GM12878 (cell line): ENCODE measurements around the gene FBXO3. TPM values are rescaled to one million over a fixed set of nuclear protein-coding genes. Genes with fewer than 3 reads are reported as not detected.

Experiments used
- ATAC-seq: fragments of 200-7000 bp; cut with Tn5 transposase; 3 replicates; pipeline ENCODE4 v1.9.1; 2020; ENCODE audit warnings: mild to moderate bottlenecking, moderate library complexity
- BruUV-seq: library from RNA; stranded (reverse); fragments of 400-500 nt; replicated peaks from 2 replicates; lab custom pipeline; 2021; lab: Mats Ljungman, UMichigan
- CTCF ChIA-PET: fragments of 300-600 bp; sonication (Branson Sonifier 250); formaldehyde crosslinking; extraction: SDS; loops from one replicate; lab custom pipeline; 2021; ENCODE audit warnings: inconsistent platforms; lab: Yijun Ruan, JAX
- POLR2A ChIA-PET: fragments of 350-600 bp; formaldehyde crosslinking; extraction: SDS; loops from one replicate; lab custom pipeline; 2021; ENCODE audit warnings: inconsistent platforms; lab: Charles Lee
- RAD21 ChIA-PET: fragments of 300-600 bp; sonication (Branson Sonifier 250); formaldehyde crosslinking; loops from one replicate; lab custom pipeline; 2023; ENCODE audit warnings: antibody characterized with exemption; ENCODE audit not compliant: unreplicated experiment; lab: Charles Lee
- SMC1A ChIA-PET: fragments of 300-600 bp; sonication (Branson Sonifier 250); formaldehyde crosslinking; loops from one replicate; lab custom pipeline; 2023; ENCODE audit not compliant: unreplicated experiment, uncharacterized antibody; lab: Charles Lee
- DNase-seq: peaks from one replicate; pipeline ENCODE4 v3.0.0-alpha.2; 2011; ENCODE audit warnings: low read depth, low spot score
- FAIRE-seq: peaks from 3 replicates; lab custom pipeline; 2011; peaks lifted over from hg19 to GRCh38; lab: Jason Lieb, UNC
- H2AFZ ChIP-seq: 2 replicates; pipeline ENCODE4 v1.6.0; 2011; ENCODE audit warnings: low read depth, low read length, control low read depth; ENCODE audit not compliant: control insufficient read depth
- H3K27ac ChIP-seq: 2 replicates; pipeline ENCODE4 v1.5.1; 2011; ENCODE audit warnings: control low read depth; ENCODE audit not compliant: control insufficient read depth, insufficient read depth
- H3K27me3 ChIP-seq, 2 experiments: replicated peaks in 1 of 2; 2 replicates each; pipeline versions ENCODE4 v1.6.0 to v1.6.1; 2011; ENCODE audit warnings: low read length in 1 of 2; ENCODE audit not compliant: control insufficient read depth in 2 of 2, insufficient read depth in 2 of 2
- H3K36me3 ChIP-seq, 2 experiments: 2 replicates each; pipeline ENCODE4 v1.5.1; 2011; ENCODE audit warnings: low read length in 1 of 2; ENCODE audit not compliant: control insufficient read depth in 2 of 2, insufficient read depth in 2 of 2
- H3K4me1 ChIP-seq: 2 replicates; pipeline ENCODE4 v1.6.1; 2011; ENCODE audit warnings: mild to moderate bottlenecking, low read length, moderate library complexity, mixed read lengths; ENCODE audit not compliant: control insufficient read depth, insufficient read depth
- H3K4me2 ChIP-seq: 2 replicates; pipeline ENCODE4 v1.6.0; 2011; ENCODE audit warnings: control low read depth; ENCODE audit not compliant: control insufficient read depth, insufficient read depth
- H3K4me3 ChIP-seq: fragments of 200-600 bp; sonication (generic); 2 replicates; pipeline ENCODE4 v1.5.1; 2016
- H3K79me2 ChIP-seq: 2 replicates; pipeline ENCODE4 v1.6.0; 2011; ENCODE audit warnings: low read length; ENCODE audit not compliant: control insufficient read depth, insufficient read depth
- H3K9ac ChIP-seq: 2 replicates; pipeline ENCODE4 v1.8.0; 2011; ENCODE audit warnings: low read length, control low read depth, mixed read lengths; ENCODE audit not compliant: control insufficient read depth, insufficient read depth
- H3K9me3 ChIP-seq: replicated peaks from 3 replicates; pipeline ENCODE4 v1.5.1; 2011; ENCODE audit warnings: mild to moderate bottlenecking, low read length; ENCODE audit not compliant: control insufficient read depth, insufficient read depth
- H4K20me1 ChIP-seq: 2 replicates; pipeline ENCODE4 v1.6.0; 2011; ENCODE audit not compliant: control insufficient read depth, insufficient read depth
- ASH2L ChIP-seq: fragments of 300-600, 200-600 bp; sonication (generic); IDR thresholded peaks from 2 replicates; pipeline ENCODE4 v1.6.1; 2017; ENCODE audit warnings: low read depth, mild to moderate bottlenecking, borderline replicate concordance
- CEBPB ChIP-seq, 2 experiments: fragments of 150-350 bp in 1 of 2; IDR thresholded peaks; 2 replicates each; pipeline ENCODE4 v1.6.1; 2012 to 2014; ENCODE audit warnings: low read depth in 2 of 2, low read length in 2 of 2, borderline replicate concordance in 1 of 2, inconsistent platforms in 1 of 2
- CHD4 ChIP-seq: fragments of 200-600 bp; sonication (generic); IDR thresholded peaks from 2 replicates; pipeline ENCODE4 v1.6.1; 2016; ENCODE audit warnings: mild to moderate bottlenecking
- CREB1 ChIP-seq: IDR thresholded peaks from 2 replicates; pipeline ENCODE4 v1.6.1; 2012; ENCODE audit warnings: low read depth, mild to moderate bottlenecking, inconsistent platforms
- CREM ChIP-seq: IDR thresholded peaks from 2 replicates; pipeline ENCODE4 v1.6.1; 2014; ENCODE audit warnings: antibody characterized with exemption, low read depth
- CUX1 ChIP-seq: IDR thresholded peaks from 2 replicates; pipeline ENCODE4 v1.6.1; 2012; ENCODE audit warnings: improper control_type of control experiment, low read depth, low read length; ENCODE audit not compliant: insufficient replicate concordance
- ESRRA ChIP-seq: IDR thresholded peaks from 2 replicates; pipeline ENCODE4 v1.6.1; 2012; ENCODE audit warnings: mild to moderate bottlenecking, low read length, improper control_type of control experiment
- ETV6 ChIP-seq, 2 experiments: fragments of 450-650 bp in 1 of 2; IDR thresholded peaks in 1 of 2; conservative IDR thresholded peaks in 1 of 2; 2 replicates each; pipeline ENCODE4 v1.6.1; 2014; ENCODE audit warnings: antibody characterized with exemption in 1 of 2, borderline replicate concordance in 1 of 2, low read depth in 1 of 2, mild to moderate bottlenecking in 1 of 2, moderate library complexity in 1 of 2
- LARP7 ChIP-seq: fragments of 450-650 bp; IDR thresholded peaks from 2 replicates; pipeline ENCODE4 v1.6.1; 2017; ENCODE audit warnings: mild to moderate bottlenecking
- NBN ChIP-seq: fragments of 450-650 bp; IDR thresholded peaks from 2 replicates; pipeline ENCODE4 v1.6.1; 2016
- NFYA ChIP-seq: IDR thresholded peaks from 2 replicates; pipeline ENCODE4 v1.6.1; 2011; ENCODE audit warnings: low read depth, mild to moderate bottlenecking, low read length, improper control_type of control experiment, borderline replicate concordance
- SMAD5 ChIP-seq: IDR thresholded peaks from 2 replicates; pipeline ENCODE4 v1.6.1; 2016; ENCODE audit warnings: antibody characterized with exemption, low read depth
- SMC3 ChIP-seq: IDR thresholded peaks from 2 replicates; pipeline ENCODE4 v1.6.1; 2011; ENCODE audit warnings: low read length, improper control_type of control experiment, borderline replicate concordance
- SRF ChIP-seq, 2 experiments: IDR thresholded peaks; 2 replicates each; pipeline ENCODE4 v1.6.1; 2011; ENCODE audit warnings: low read depth in 2 of 2, low read length in 2 of 2, mild to moderate bottlenecking in 1 of 2, moderate library complexity in 1 of 2
- STAT3 ChIP-seq: IDR thresholded peaks from 2 replicates; pipeline ENCODE4 v1.6.1; 2011; ENCODE audit warnings: low read depth, low read length, improper control_type of control experiment
- TARDBP ChIP-seq: IDR thresholded peaks from 2 replicates; pipeline ENCODE4 v1.6.1; 2016; ENCODE audit warnings: borderline replicate concordance
- ZSCAN29 ChIP-seq: fragments of 450-650 bp; IDR thresholded peaks from 2 replicates; pipeline ENCODE4 v1.6.1; 2017; ENCODE audit warnings: mild to moderate bottlenecking, moderate library complexity
- WGBS: methylation state at CpG from one replicate; pipeline ENCODE4 v1.1.6; 2016; ENCODE audit warnings: low lambda C conversion rate; ENCODE audit not compliant: insufficient replicate concordance, insufficient coverage; ENCODE audit errors: missing lambda C conversion rate; 5-methylcytosine and 5-hydroxymethylcytosine counted together
- in situ Hi-C: fragments of 300-500 bp; cut with MboI; formaldehyde crosslinking; loops from 9 replicates; pipeline ENCODE4 v1.14.3; 2018; ENCODE audit warnings: mixed read lengths
- intact Hi-C: fragments of 100-400 bp; cut with micrococcal nuclease; formaldehyde crosslinking; loops from one replicate; pipeline ENCODE4 v1.14.2; 2022; ENCODE audit not compliant: unreplicated experiment
- polyA plus RNA-seq, 11 experiments: library from polyadenylated mRNA; depleted of rRNA in 4 of 11; unstranded in 6 of 11; stranded (reverse) in 5 of 11; fragments of >200 nt; fragmentation: Nextera tagmentation in 4 of 11; fragmentation: Illumina TruSeq in 1 of 11; extraction: Ambion mirVana in 4 of 11; extraction: Trizol in 1 of 11; gene quantifications; 1 replicate in 1 of 11; 2 replicates in 10 of 11; pipeline versions ENCODE4 v1.2.1 to v1.2.3, GENCODE V29; 2011 to 2016; ENCODE audit warnings: inconsistent platforms in 2 of 11, missing spikeins in 2 of 11, low read depth in 1 of 11
- total RNA-seq, 4 experiments: library from RNA; depleted of rRNA in 3 of 4; stranded (reverse); fragments of >200 nt in 3 of 4; fragmentation: Illumina TruSeq in 1 of 4; extraction: Trizol in 1 of 4; gene quantifications; 2 replicates each; pipeline versions ENCODE4 v1.2.1 to v1.2.3, GENCODE V29; 2013 to 2021
- TF ChIP-seq, protein P1 (sequence below): IDR thresholded peaks from 2 replicates; pipeline ENCODE4 v1.6.1; 2011; ENCODE audit warnings: borderline replicate concordance, low read depth, mild to moderate bottlenecking, moderate library complexity, mixed read lengths, low read length; ENCODE audit not compliant: insufficient read depth; ENCODE audit errors: extremely low read length

The FBXO3 gene
- total and polyA plus RNA-seq, 10 of the 15 experiments (the other 5 are each of a cell fraction or from before 2014, with no cell fraction given), result 8.9 to 33.4 (median 13.8) TPM

- 0% methylated on average over 2 of the region's 2 CpGs for WGBS
- TF ChIP-seq ESRRA (no peak), LARP7 (no peak), SRF (IDR thresholded peaks at IDR 0.05; ENCODE audit: low read depth in 2 of 2, low read length in 2 of 2) (no peak), ZSCAN29 (no peak), NBN (no peak), ASH2L (no peak), CUX1 (no peak), CHD4 (no peak), SMAD5 (no peak), CREM (peak; percentile 30; the same call in 1 of the 2 replicates), ETV6 (conservative IDR thresholded peaks at IDR 0.05 in 1 of 2, IDR thresholded peaks at IDR 0.05 in 1 of 2; ENCODE audit: borderline replicate concordance in 1 of 2, low read depth in 1 of 2) (no peak), SMC3 (no peak), TARDBP (no peak), CEBPB (IDR thresholded peaks at IDR 0.05; ENCODE audit: borderline replicate concordance in 1 of 2, low read depth in 2 of 2, low read length in 2 of 2) (no peak), STAT3 (no peak), CREB1 (peak; percentile 52; the same call in 1 of the 2 replicates), NFYA (no peak)
- TF ChIP-seq, protein P1, sequence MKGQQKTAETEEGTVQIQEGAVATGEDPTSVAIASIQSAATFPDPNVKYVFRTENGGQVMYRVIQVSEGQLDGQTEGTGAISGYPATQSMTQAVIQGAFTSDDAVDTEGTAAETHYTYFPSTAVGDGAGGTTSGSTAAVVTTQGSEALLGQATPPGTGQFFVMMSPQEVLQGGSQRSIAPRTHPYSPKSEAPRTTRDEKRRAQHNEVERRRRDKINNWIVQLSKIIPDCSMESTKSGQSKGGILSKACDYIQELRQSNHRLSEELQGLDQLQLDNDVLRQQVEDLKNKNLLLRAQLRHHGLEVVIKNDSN, result no peak
Observed at GRCh38 chr11:33722590-33723234, 51.6 kb downstream of the FBXO3 start.

More at GRCh38 chr11:33722590-33723234, 51.6 kb downstream of the FBXO3 start:
- in situ Hi-C loops (no loop called here), intact Hi-C loops (no loop called here)
- BruUV-seq, result no TSS peak
- ChIA-PET CTCF (interaction anchor here (0.7 to 4.2 kb wide), 5 partner anchors 11 to 34 kb away, joined by 3 to 32 read pairs (median 6); no protein-coding TSS in a partner anchor), RAD21 (interaction anchor here (1.1 to 2.4 kb wide), 3 partner anchors 9 to 20 kb away, joined by 3 to 11 read pairs (median 8); no protein-coding TSS in a partner anchor), SMC1A (interaction anchor here (1.3 to 2.1 kb wide), 3 partner anchors 11 to 21 kb away, joined by 3 to 17 read pairs (median 7); no protein-coding TSS in a partner anchor), POLR2A (interaction anchor here (0.5 to 1.5 kb wide), 2 partner anchors 11 to 12 kb away, joined by 3 to 7 read pairs; no protein-coding TSS in a partner anchor)
- H2AFZ ChIP-seq, result no peak overlapping the region
- peak; percentile 90 for ATAC-seq
- H3K4me3 ChIP-seq, result no peak overlapping the region
- H3K36me3 ChIP-seq, result peaks cover 9 to 18% of the 10 kb centered on the region in 2 experiments; a peak in 3 of 4 replicates
- no peak overlapping the region; the same call in 1 of the 2 replicates for H3K9ac ChIP-seq
- peaks cover 24% of the 10 kb centered on the region for H3K4me1 ChIP-seq
- H3K27ac ChIP-seq, result peak overlapping the region; percentile 62
- peaks cover 33% of the 10 kb centered on the region for H3K79me2 ChIP-seq
- no peaks in the 10 kb centered on the region for H3K9me3 ChIP-seq
- H4K20me1 ChIP-seq, result no peaks in the 10 kb centered on the region
- peak overlapping the region; percentile 24 for H3K4me2 ChIP-seq
- H3K27me3 ChIP-seq, result no peaks in the 10 kb centered on the region
- no peak for FAIRE-seq
- DNase-seq, result peak; percentile 34
